ENCODE measurements around the gene LEAP2. TPM values are rescaled to one million over a fixed set of nuclear protein-coding genes. Genes with fewer than 3 reads are reported as not detected.

The LEAP2 gene
- total RNA-seq, 1 donor from 2014 or later, result 2.1 TPM

Small RNAs within 50 kb of the gene (small RNA-seq; reads per million reads assigned to genes)
- not detected for gene RNA5SP192

Other genes with a start within 250 kb of the LEAP2 start
- not detected for gene IL13, start 215.5 kb upstream of the LEAP2 start, total RNA-seq
- gene IL4, start 199.7 kb upstream of the LEAP2 start, total RNA-seq, result not detected
- 6.3 TPM for gene KIF3A, start 136.1 kb upstream of the LEAP2 start, total RNA-seq
- not detected for gene CCNI2, start 126.2 kb upstream of the LEAP2 start, total RNA-seq
- 28.7 TPM for gene SEPTIN8, start 96.4 kb upstream of the LEAP2 start, total RNA-seq
- under 0.01 TPM for gene SOWAHA, start 60.4 kb upstream of the LEAP2 start, total RNA-seq
- gene SHROOM1, start 43.0 kb upstream of the LEAP2 start, total RNA-seq, result 1.6 TPM
- 0.52 TPM for gene GDF9, start 7.2 kb upstream of the LEAP2 start, total RNA-seq
- gene UQCRQ, start 7.0 kb upstream of the LEAP2 start, total RNA-seq, result 135 TPM
- 35.5 TPM for gene AFF4, start 90.0 kb downstream of the LEAP2 start, total RNA-seq
- gene ZCCHC10, start 152.9 kb downstream of the LEAP2 start, total RNA-seq, result 11.0 TPM
- gene HSPA4, start 178.3 kb downstream of the LEAP2 start, total RNA-seq, result 59.0 TPM

Data from skeletal muscle tissue (tissue), 2 donors.